ENCODE measurements around the gene CPM.

GRCh38 chr12:68930178-68930577 is 2.8 kb downstream of the CPM start:
- TF ChIP-seq CTCF (IDR thresholded peaks at IDR 0.05; ENCODE audit: low read depth, low read length, missing input control) (no peak), SP1 (IDR thresholded peaks at IDR 0.05) (no peak), GABPA (IDR thresholded peaks at IDR 0.05 in 1 of 2, conservative IDR thresholded peaks at IDR 0.05 in 1 of 2) (no peak), REST (IDR thresholded peaks at IDR 0.05) (no peak), TAF1 (conservative IDR thresholded peaks at IDR 0.05) (no peak), YY1 (IDR thresholded peaks at IDR 0.05) (no peak), ZBTB33 (IDR thresholded peaks at IDR 0.05) (no peak), RAD21 (IDR thresholded peaks at IDR 0.05) (no peak), HNF4G (IDR thresholded peaks at IDR 0.05) (no peak), FOXA1 (IDR thresholded peaks at IDR 0.05) (no peak)
- TF ChIP-seq, protein P1, sequence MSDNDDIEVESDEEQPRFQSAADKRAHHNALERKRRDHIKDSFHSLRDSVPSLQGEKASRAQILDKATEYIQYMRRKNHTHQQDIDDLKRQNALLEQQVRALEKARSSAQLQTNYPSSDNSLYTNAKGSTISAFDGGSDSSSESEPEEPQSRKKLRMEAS (IDR thresholded peaks at IDR 0.05), result no peak
